Measurements from ENCODE around the gene SLC9A2. TPM values are rescaled to one million over a fixed set of nuclear protein-coding genes. Genes with fewer than 3 reads are reported as not detected.
A peak's percentile ranks its signal among the peaks of the same experiment; 100 is the strongest.

Gene SLC9A2
- total and polyA plus RNA-seq, 2 donors (not counting 1 experiment from before 2014, with no cell fraction given) = not detected

DNA sequence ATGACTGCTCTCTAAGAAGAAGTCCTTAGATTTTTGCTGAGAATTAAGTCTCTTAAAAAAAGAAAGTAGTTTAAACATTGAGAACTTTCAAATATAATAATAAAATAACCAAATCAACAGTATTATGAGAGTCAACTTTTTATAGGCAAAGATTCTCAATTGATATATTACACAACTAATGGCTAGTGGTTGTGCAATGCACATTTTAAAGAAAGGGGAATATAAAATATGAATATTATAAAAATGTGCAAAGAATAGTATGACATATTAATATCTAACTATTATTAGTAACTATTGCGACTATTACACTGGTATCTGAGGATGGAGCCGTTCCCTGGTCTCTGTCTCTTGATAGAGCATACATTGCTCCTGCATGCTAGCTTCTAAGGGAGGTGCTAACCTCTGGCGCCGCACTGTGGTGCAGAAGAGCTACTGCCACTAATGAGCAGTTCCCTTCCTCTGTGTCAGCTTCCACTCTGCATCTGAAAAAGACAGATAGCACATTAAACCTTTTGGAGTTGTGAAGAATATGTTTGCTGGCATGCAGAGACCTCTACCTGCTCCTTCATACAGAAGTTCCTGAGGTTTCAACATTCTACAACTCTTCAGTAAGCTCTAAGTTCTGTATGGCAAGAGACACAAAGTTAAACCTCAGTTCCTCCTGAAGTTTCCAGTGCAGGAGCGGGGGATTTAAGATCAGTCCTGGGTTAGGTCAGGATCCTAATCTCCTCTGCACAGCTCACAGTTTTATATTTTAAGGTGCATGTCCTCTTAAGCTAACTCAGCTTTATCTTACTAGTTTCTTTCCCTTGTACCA, 3.5 kb upstream of the SLC9A2 start:
- Histone ChIP-seq H3K9ac (ENCODE audit: low read length) (no peak overlapping the region), H3K4me3 (ENCODE audit: control extremely low read depth in 1 of 5, extremely low read depth in 1 of 5, insufficient read depth in 1 of 5, low read depth in 2 of 5, low read length in 4 of 5) (no peak overlapping the region), H3K36me3 (replicated peaks in 1 of 2; ENCODE audit: control extremely low read depth in 1 of 2, control insufficient read depth in 1 of 2, extremely low read depth in 1 of 2, insufficient read depth in 2 of 2, low read length in 1 of 2) (no peaks in the 10 kb centered on the region), H3K9me3 (ENCODE audit: control extremely low read depth in 1 of 3, control insufficient read depth in 2 of 3, insufficient read depth in 1 of 3, low read length in 2 of 3) (no peaks in the 10 kb centered on the region), H3K79me2 (ENCODE audit: control insufficient read depth, insufficient read depth, low read length) (no peaks in the 10 kb centered on the region), H3K27ac (ENCODE audit: low read length in 2 of 2) (no peak overlapping the region), H3K4me2 (replicated peaks; ENCODE audit: low read depth, low read length, poor library complexity, severe bottlenecking) (no peak overlapping the region), H4K20me1 (ENCODE audit: control insufficient read depth, insufficient read depth, low read length, poor library complexity, severe bottlenecking) (no peaks in the 10 kb centered on the region), H3K27me3 (replicated peaks in 1 of 4; ENCODE audit: control extremely low read depth in 1 of 4, control insufficient read depth in 3 of 4, insufficient read depth in 4 of 4, low read length in 3 of 4) (peaks cover 0 to 31% (median 18%) of the 10 kb centered on the region in 4 experiments), H3K4me1 (ENCODE audit: control insufficient read depth in 2 of 2, insufficient read depth in 2 of 2, low read length in 2 of 2) (peaks cover 5 to 10% of the 10 kb centered on the region in 2 donors), H2AFZ (ENCODE audit: insufficient read depth, low read depth, low read length, poor library complexity, severe bottlenecking) (no peak overlapping the region)
- Mint-ChIP-seq H3K4me3 (no peak overlapping the region), H3K27me3 (peaks cover 44% of the 10 kb centered on the region), H3K27ac (no peak overlapping the region), H3K9me3 (ENCODE audit: insufficient read depth) (no peaks in the 10 kb centered on the region), H3K4me1 (peaks cover 9% of the 10 kb centered on the region)
- ATAC-seq (ENCODE audit: low read depth) (no peak), DNase-seq (peak; percentile 37)
- 57% methylated on average over 2 of the region's 5 CpGs for WGBS (ENCODE audit: insufficient coverage)
- intact Hi-C loops (cut with micrococcal nuclease) = loop anchor here (1.0 kb wide), 1 partner anchor 143 kb away; the partner anchor contains the start of gene SLC9A4
- TF ChIP-seq CTCF (IDR thresholded peaks at IDR 0.05) (peak; percentile 74), EZH2 (IDR thresholded peaks at IDR 0.05; ENCODE audit: borderline replicate concordance, insufficient read depth, low read depth, low read length, poor library complexity, severe bottlenecking) (no peak)
- CTCF ChIA-PET = interaction anchor here (1.3 to 2.7 kb wide), 2 partner anchors 11 to 143 kb away, joined by 7 to 43 read pairs; partner anchors contain the start of gene SLC9A4
- POLR2A ChIA-PET = no interaction called here

All from B cell (primary cell).